Uterus (tissue), 2 donors: ENCODE results near the gene CHD3.

Source experiments
- CTCF ChIP-seq, 4 experiments: fragments of 200-600 bp in 2 of 4; fragments of 450-650 bp in 2 of 4; sonication (generic) in 2 of 4; IDR thresholded peaks; one replicate each; pipeline ENCODE4 v1.5.1; 2016 to 2019; ENCODE audit warnings: antibody characterized with exemption in 4 of 4, mild to moderate bottlenecking in 2 of 4, moderate library complexity in 1 of 4
- POLR2A ChIP-seq, 2 donors: fragments of 450-650 bp; IDR thresholded peaks; one replicate each; pipeline ENCODE4 v1.6.1; 2016; ENCODE audit warnings: antibody characterized with exemption in 2 of 2, mild to moderate bottlenecking in 1 of 2, moderate library complexity in 1 of 2

GRCh38 chr17:7882068-7882467 is 6.5 kb upstream of the CHD3 start:
- TF ChIP-seq CTCF (IDR thresholded peaks at IDR 0.05) = no peak
- no peak for TF ChIP-seq POLR2A (IDR thresholded peaks at IDR 0.05)
